HG03097 (cell line): ENCODE results near the gene ZNF407.

Source experiments
- ATAC-seq: cut with Tn5 transposase; IDR thresholded peaks from one replicate; pipeline ENCODE4 v1.9.1; 2021; ENCODE audit not compliant: unreplicated experiment, low FRiP score

ZNF407 gene

DNA sequence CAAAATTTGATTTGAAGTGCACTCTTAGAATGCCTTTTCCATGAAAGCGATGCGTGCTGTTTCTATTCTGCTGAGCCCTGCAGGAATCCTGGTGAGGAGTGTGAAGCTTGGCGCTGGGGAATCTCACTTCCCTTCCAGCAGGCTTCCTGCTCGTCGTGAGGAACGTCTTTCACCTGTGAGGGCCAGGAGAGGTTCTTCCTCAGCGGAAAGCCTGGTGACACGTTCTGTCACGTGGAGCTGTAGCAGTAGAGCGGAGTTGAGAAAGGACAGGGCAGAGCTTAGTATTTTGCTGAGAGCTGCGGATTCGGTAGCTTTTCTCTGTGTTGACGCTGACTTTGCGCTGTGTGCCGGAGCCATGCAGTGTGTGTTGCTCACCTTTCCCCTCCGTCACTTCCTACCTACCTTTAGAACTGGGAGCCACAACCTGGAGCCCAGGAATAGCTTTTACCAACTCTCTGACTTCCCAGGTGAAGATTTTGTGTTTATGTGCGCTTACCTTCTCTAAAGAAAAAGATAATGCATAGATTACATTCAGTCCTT, 316.5 kb downstream of the ZNF407 start:
- no peak for ATAC-seq

DNA sequence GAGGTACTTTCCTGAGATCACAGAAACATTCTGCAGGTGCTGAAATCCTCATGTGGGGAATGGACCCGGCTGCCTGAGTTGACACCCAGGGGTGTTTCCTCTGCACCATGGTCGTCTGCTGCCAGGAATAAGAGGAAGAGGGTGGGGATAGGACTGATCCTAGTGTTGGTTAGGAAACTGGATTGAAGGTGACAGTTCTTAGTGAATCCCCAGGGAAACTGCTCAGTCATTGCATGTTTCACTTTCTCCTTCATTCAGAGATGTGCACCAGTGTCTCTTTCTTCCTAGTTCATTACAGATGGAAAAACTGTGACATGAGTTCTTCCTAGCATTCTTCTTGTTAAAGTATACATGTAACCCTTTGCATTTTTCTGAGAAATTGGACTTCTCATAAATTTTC, 317.0 kb downstream of the ZNF407 start:
- no peak for ATAC-seq

DNA sequence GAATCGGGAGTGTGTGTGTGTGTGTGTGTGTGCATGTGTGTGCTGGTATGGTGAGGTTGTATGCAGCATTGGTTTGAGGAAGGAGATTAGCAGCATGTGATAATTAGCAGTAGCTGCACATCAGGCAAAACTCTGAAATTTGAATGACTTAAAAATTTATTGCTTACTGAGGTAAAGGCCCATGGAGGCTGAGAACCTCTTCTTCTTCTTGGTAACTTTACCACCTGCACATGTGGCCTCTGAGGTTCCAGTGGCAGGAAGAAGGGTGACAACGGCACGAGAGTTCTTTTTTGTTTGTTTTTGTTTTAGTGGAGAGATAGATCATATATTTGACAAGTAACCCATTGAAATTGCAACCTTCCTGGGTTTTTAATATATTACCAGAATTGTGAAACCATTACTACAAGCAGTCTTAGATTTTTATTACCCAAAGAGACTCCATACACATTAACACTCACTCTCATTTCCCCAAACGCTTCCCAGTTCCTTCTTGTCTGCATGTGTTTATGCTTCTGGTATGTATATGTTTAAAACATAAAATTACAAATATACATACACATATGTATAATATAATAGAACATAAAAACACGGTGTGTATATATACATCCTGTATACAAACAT, 319.2 kb downstream of the ZNF407 start:
- peak; percentile 61 for ATAC-seq

DNA sequence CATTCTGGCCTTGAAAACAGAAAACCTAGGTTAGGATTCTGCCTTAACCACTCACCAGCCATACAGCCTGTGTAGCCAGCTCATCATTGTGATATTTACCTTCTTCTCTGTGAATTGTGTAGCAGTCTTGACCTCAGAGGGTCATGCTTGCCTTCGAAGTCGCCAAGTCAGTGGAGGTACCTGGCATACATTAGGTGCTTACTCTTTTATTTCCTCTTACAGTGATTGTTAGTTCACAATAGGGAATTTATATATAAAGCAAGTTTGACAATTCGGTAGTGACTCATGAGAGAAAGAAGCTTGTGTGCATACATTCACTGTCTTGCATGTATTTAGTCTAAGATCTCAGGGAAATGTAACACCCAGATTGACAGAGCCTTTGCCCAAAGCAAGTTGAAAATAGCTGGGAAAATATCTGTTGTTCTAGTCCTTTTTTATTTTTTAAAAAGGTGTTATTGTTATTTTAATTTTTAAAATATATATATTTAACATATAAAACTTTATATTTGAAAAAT, 320.7 kb downstream of the ZNF407 start:
- ATAC-seq = no peak

DNA sequence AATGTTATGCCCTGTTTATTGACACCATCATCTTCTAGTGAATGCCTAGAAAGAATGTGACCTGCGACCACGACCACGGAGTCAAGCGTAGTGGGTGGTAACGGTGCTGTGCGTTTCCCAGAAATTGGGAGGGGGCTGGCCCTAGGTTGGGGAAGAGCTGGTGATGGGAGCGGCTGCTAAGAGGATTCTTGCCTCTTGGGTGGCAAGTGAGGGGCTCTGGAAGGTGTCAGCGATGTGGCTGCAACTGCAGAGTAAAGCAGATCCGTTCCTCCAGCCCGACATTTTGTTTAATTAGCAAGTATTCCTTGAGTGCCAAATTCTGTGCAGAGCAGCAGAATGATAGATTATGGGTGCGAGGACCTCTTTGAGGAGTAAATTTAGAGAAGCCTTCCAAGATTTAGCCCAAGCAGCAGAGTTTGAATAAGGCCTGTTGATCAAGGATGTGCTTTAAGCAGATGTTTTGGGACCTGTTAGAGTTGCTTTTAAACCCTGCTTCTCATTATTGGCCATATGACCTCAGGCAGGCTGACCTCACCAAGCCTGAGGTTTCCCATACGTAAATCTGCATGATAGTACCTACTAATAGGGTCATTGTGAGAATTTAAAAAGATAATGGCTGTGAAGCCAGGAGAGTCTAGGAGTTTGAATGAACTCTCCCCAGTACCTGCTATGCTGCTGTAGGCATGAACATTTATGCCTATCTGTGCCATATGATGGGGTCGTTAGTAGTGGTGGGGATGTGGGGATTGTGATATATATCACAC, 323.6 kb downstream of the ZNF407 start:
- no peak for ATAC-seq

DNA sequence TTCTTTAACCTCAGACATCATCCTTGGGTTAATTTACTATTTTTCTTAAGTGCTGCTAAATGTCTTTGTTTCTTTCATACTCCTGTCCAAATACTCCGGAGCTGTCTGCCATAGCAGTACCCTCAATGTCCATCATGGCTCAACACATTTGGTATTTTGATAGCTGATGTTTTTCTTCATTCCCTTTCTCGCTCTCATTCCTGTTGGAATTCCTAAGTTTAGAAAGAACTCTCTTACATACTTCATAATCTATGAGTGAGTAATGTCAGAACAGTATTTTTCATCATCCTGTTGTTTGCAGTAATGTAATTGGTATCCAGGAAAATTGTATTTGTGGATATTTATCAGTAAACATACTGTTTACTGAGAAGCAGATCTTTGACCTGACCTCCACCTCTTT, 328.4 kb downstream of the ZNF407 start:
- ATAC-seq = no peak

DNA sequence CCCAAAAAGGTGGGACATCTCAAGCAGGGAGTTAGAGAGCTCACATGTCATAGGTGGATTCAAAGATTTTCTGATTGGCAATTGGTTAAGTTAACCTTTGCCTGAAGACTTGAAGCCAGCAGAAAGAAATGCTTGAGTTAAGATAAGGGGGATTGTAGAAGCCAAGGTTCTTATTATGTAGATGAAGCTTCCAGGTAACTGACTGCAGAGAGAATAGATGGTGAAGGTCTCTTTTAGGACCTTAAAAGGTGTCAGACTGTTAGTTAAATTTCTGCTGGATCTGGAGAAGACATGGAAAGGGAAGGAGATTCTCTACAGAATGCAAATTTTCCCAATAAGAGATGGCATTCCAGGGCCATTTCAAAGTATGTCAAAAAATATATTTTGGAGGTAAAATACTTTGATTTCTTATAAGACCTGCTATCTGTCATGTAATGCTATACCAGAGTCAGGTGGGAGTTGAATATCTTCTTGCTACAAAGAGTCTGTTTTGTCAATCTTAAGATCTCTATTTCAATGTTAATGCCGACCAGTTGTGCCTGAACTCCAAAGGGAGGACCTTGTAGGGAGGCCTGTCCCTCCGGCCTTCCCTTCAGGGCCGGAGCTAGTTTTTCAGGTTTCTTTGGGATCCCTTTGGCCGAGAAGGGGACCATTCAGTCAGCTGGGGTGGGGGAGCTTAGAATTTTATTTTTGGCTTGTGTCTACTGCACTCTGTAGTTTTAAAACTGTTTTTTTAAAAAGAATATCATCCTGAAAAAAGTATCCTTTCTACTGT, 330.7 kb downstream of the ZNF407 start:
- ATAC-seq = no peak

DNA sequence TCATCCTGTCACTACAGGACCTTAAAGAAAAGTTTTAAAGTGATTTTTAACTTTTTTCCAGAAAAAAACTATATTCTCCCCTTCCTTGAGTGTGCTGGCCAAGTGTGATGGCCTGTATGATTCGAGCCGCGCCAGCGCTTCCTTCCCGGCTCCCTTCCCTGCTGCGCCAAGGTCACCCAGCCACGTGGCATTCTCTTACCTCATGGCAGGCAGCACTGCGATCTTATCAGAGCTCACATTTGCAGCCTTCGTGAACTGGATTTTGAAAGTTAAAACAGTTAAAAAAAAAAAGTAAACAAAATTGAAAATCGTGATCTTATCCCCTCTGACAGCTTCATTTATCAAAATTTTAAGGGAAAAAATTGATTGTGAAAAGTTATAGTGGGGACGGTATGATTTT, 331.4 kb downstream of the ZNF407 start:
- ATAC-seq = no peak

DNA sequence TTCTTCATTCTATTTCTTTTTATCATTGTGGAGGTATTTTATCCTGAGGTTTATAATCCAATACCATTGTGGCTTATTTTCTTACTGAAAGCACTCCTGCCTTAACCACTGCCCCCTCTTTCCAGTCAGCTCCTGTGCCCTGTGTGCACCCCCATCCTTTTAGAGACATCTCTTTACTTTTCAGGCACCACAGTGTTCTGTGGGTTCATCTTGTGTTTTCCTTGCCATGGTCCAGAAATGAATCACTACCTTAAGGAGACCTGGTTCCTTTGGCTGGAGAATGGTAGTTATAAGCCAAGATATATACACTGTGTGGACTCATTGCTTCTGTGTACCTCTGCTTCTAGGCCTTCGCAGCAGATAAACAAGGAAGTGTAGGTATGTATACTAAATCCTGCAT, 332.9 kb downstream of the ZNF407 start:
- ATAC-seq = no peak

DNA sequence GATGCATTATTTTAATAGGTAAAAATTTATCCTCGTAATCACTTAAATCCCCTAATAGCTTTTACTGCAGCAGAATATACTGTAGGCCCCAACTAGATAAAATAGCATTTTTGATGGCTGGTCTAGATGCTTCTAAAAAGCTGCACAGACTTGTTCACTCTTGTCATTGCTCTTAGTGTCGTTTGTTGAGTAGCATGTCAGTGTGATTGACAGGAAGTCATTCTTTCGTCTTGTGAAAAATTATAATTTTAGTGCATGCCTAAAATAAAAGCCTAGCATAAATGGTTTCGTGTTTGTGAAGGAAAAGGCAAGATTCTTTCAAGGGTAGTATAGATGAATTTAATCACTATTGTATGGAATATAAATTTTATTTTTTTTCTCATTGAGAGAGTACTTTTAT, 336.3 kb downstream of the ZNF407 start:
- no peak for ATAC-seq

DNA sequence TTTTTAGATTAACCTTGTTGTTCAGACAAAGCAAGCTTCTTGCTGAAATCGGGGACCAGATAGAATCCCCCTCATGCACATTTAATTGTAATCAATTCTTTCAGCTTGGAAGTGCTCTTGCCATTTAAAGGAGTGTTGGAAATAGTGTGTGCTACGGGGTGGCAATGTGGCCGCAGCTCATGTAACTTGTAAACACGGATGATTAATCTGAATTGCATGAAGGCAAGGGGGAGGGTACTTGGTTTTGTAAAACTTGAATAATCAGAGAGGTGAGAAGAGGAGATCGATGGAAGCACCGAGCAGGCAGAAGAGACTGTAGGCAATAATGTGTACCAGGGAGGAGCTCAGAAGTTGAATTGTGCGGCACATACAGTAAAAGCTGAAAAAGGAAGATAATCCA, 337.8 kb downstream of the ZNF407 start:
- ATAC-seq = no peak

DNA sequence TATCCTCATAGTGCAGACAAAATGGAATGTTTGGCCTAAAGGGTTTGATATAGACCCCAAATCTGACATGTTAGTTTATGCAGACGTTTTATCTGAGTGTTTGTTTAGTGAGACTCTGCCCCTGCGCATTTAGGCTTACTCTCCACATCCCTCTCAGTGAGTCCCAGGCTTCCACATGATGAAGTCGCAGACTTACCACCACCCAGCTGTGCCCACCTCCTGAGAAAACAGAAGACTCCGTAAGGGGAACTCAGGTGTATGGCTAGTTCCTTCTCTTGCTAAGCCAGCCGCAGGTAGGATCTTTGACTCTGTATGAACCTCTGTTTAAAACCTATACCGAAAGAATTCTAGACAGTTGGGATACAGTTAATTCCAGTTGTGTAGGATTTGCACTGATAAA, 338.7 kb downstream of the ZNF407 start:
- no peak for ATAC-seq

DNA sequence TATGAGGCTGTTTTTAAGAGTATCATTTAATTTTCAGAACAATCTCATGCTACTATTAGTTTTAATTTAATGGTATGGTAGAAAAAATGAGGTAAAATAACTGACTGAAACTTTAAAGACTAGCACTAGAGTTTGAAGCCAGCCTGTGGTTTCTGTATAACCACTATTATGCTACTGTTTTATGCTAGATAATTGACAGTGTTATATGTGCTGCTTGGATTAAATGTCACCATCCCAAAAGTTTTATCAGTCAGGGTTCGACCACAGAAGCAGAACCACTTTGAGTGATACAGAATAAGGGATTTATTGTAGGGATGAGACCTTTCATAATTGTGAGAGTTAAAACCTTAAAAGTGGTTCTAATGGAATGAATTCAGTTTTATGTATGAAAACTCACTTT, 339.6 kb downstream of the ZNF407 start:
- ATAC-seq = no peak

DNA sequence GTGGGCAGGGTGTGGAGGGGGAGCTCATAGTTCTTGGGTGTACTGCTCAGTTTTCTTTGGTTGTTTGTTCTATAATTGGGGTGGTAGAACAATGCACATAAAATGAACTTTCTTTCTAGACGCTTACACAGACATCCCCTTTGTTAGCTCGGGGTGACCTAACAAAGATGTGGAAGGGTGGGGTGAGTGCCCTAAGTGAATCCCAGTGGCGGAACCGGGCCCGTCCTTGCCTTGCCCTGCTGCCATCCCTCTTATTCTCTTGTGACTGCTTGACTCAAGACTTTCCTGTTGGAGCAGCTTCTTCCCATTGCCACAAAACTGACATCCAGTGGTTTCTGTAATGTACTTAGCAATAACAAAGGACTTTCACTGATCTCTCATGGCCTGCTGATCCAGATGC, 343.2 kb downstream of the ZNF407 start:
- ATAC-seq = no peak

DNA sequence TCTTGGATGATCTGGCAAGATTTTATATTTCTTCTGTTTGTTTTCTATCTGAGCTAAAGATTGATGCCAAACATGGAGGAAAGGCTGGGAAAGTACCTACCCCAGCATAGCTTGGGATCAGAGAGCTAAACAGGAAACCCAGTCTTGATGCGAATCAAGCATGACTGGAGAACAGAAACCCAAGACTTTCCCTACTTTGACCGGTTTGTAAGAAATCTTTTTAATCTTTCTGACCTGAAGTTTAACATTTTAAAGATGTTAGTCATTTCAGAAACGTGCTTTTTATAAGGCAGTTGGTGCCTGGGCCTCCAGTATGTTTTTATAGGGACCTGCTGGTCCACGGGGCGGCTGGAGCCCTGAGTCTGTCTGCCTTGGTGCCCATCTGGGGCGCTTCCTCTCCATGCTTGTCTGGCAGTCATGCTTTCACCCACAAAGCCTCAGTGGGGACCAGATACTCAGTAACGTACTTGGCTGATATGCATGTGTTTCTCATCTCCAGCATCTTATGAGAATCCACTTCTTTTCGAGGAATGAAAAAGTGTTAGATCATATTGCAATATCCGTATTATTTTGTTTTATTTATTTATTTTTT, 344.7 kb downstream of the ZNF407 start:
- ATAC-seq = peak; percentile 72

DNA sequence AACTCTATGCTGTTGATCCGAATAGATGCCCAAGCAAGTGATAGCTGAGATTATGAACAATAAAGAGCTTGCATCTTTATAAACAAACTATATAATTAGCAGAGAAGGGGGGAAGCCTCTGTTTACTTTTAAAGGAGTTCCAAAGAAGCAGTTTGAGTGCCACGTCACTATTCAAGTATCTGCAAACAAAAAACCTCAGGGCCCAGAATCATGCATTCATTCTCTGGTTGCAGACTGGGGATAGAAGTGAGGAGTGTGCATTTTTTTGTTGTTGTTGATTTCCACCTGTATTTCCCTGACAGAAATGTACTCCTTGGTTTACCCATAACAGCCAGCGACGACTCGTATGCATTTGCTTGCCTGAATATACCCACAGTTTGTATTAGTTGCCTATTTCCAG, 347.0 kb downstream of the ZNF407 start:
- ATAC-seq = no peak

DNA sequence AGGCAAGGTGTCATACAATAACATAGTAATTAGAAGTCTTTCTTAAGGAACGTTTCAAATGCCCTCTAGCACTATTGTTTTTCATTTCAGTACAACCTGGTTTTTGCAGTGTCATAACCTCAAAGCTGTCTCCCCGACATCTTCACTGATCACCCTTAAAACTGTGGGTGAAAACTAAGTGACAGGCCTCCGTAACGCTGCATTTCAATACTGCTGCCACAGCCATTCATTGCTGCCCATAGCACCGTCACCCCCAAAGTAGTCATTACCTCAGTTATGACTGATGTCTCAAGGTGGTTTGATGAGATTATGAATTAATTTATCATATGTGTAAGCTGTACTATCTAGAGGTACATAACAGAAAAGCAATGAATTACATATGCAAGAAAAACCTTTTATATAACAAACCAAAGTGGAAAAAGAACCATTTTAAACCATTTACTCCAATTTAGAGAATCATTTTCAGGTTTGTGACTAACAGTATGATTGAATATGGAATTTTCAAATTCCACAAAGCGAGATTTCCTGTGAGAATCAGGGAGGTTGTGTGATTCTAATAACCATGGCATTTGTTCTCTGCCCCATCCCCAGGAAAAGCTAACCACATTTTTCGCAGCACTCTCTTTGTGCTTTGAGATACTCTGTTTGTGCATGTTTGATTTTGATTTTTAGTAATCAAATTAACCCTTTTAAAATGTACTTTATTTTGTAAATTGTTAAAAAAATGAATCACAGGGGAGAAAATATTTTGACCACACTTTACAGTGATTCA, 348.3 kb downstream of the ZNF407 start:
- no peak for ATAC-seq

DNA sequence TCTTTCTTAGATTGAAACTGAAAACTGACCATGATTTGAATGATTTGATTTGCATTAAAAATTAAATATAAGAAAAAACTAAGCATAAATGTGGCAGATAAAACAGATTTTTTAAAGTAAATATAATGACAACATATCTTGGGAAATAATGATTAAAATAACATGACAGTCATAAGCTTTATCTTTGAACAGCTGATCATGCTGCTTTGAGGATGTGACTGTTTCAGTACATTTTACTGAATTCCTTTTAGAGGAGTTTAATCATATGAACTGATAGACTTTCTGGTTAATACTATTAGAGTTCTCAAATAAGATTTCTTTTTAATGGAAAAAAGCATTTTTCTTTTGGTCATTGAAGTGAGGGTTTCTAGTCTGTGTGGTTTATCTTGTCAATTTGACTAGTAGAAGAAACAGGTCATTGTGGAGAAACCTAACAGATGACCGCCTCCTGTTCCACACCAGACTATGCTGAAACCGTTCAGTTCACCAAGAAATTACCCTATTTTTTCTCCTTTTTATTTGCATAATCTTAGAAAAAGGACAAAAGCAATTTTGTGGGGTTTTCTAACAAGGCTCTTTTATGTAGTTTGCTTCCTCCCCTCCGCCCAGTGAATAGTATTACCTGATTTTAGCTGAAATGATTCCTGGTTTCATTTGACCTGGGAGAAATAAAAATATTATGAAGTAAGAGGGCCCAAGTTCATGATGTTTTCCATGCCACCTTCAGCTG, 349.1 kb downstream of the ZNF407 start:
- ATAC-seq = no peak

DNA sequence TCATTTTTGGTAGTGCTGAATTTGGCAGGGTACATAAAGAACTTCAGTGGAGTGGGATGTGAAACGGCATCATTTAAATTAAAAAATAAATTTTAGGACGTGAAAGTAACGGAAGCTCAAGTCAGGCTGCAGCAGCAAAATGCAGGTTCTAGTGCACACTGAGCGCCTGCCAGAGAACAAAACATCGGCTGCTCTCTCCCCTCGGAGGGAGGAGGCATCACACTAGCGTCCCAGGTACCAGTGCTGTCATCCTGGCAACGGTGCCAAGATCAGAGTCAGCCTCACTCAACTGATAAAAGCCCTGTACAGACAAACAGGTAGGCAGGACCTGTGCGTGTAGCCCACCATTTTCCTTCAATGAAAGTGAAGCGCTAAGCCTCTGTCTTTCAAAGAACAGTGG, 349.7 kb downstream of the ZNF407 start:
- no peak for ATAC-seq
